HepG2 (cell line): Measurements from ENCODE around the gene MYO1B. TPM values are rescaled to one million over a fixed set of nuclear protein-coding genes. Genes with fewer than 3 reads are reported as not detected.

ENCODE experiments used
- ATAC-seq: fragments of 200-7000 bp; cut with Tn5 transposase; 3 replicates; pipeline ENCODE4 v1.9.1; 2020; ENCODE audit warnings: mild to moderate bottlenecking, moderate library complexity
- BruUV-seq: library from RNA; stranded (reverse); fragments of 400-500 nt; replicated peaks from 2 replicates; lab custom pipeline; 2021; lab: Mats Ljungman, UMichigan
- CTCF ChIA-PET: fragments of 300-600 bp; formaldehyde crosslinking; extraction: SDS; loops from one replicate; lab custom pipeline; 2021; ENCODE audit warnings: low total read pairs, inconsistent platforms, low intra/inter-chr PET ratio; lab: Yijun Ruan, JAX
- POLR2A ChIA-PET: fragments of 350-600 bp; sonication (Branson Sonifier 250); formaldehyde crosslinking; loops from one replicate; lab custom pipeline; 2020; ENCODE audit warnings: antibody characterized with exemption, inconsistent platforms; lab: Yijun Ruan, JAX
- DNase-seq: peaks from one replicate; pipeline ENCODE4 v3.0.0-alpha.2; 2015; ENCODE audit warnings: low spot score
- FAIRE-seq: peaks from 3 replicates; lab custom pipeline; 2011; peaks lifted over from hg19 to GRCh38; lab: Jason Lieb, UNC
- H2AFZ ChIP-seq: one replicate; pipeline ENCODE4 v1.6.1; 2011; ENCODE audit warnings: low read length, inconsistent platforms
- H3K27ac ChIP-seq: fragments of 300-600 bp; 3 replicates; pipeline ENCODE4 v1.8.0; 2011; ENCODE audit warnings: mixed run types, mild to moderate bottlenecking, mixed read lengths, low read length, inconsistent platforms; ENCODE audit not compliant: insufficient read depth; ENCODE audit errors: extremely low read length
- H3K27me3 ChIP-seq, 2 experiments: fragments of 200-600 bp in 1 of 2; 2 replicates in 1 of 2; 3 replicates in 1 of 2; pipeline versions ENCODE4 v1.6.0 to v1.8.0; 2011; ENCODE audit warnings: low read length in 2 of 2, mild to moderate bottlenecking in 2 of 2, moderate library complexity in 2 of 2, inconsistent platforms in 1 of 2; ENCODE audit not compliant: insufficient read depth in 2 of 2, control insufficient read depth in 1 of 2
- H3K36me3 ChIP-seq, 2 experiments: fragments of 200-600 bp in 1 of 2; replicated peaks in 1 of 2; 2 replicates in 1 of 2; 3 replicates in 1 of 2; pipeline versions ENCODE4 v1.5.1 to v1.8.0; 2011; ENCODE audit warnings: low read length in 2 of 2, inconsistent platforms in 1 of 2; ENCODE audit not compliant: insufficient read depth in 2 of 2, control insufficient read depth in 1 of 2
- H3K4me1 ChIP-seq: 2 replicates; pipeline ENCODE4 v1.5.1; 2012; ENCODE audit warnings: low read length, inconsistent platforms; ENCODE audit not compliant: insufficient read depth
- H3K4me2 ChIP-seq: 2 replicates; pipeline ENCODE4 v1.6.0; 2011; ENCODE audit warnings: low read depth, low read length, inconsistent platforms
- H3K4me3 ChIP-seq, 3 experiments: fragments of 200-600 bp in 1 of 3; sonication (generic), shearing (Covaris generic) in 1 of 3; replicated peaks in 1 of 3; 2 replicates each; pipeline ENCODE4 v1.5.1; 2011 to 2016; ENCODE audit warnings: low read length in 3 of 3, inconsistent platforms in 2 of 3, low read depth in 2 of 3, mild to moderate bottlenecking in 2 of 3, control low read depth in 1 of 3, mixed read lengths in 1 of 3; ENCODE audit not compliant: insufficient read depth in 1 of 3
- H3K79me2 ChIP-seq: one replicate; pipeline ENCODE4 v1.6.1; 2011; ENCODE audit warnings: low read length, inconsistent platforms; ENCODE audit not compliant: insufficient read depth
- H3K9ac ChIP-seq: 2 replicates; pipeline ENCODE4 v1.6.0; 2011; ENCODE audit warnings: mild to moderate bottlenecking, low read depth, low read length, inconsistent platforms; ENCODE audit not compliant: insufficient read depth
- H3K9me3 ChIP-seq: 2 replicates; pipeline ENCODE4 v1.5.1; 2012; ENCODE audit warnings: mild to moderate bottlenecking, low read length
- H4K20me1 ChIP-seq: 2 replicates; pipeline ENCODE4 v1.6.0; 2011; ENCODE audit warnings: inconsistent platforms, mild to moderate bottlenecking, low read length, moderate library complexity; ENCODE audit not compliant: insufficient read depth
- KLF11 ChIP-seq: IDR thresholded peaks from 2 replicates; pipeline ENCODE4 v1.6.1; 2016; ENCODE audit warnings: missing compliant biosample characterization
- ZC3H13 ChIP-seq: sonication (generic); formaldehyde crosslinking; IDR thresholded peaks from 2 replicates; pipeline ENCODE4 v1.8.1; 2023; ENCODE audit warnings: mild to moderate bottlenecking, missing genetic modification reagents, moderate library complexity
- WGBS: methylation state at CpG from one replicate; pipeline ENCODE4 v1.1.6; 2017; ENCODE audit warnings: low lambda C conversion rate; 5-methylcytosine and 5-hydroxymethylcytosine counted together
- in situ Hi-C: cut with HindIII; loops from 2 replicates; pipeline ENCODE4 v1.10.0; 2017; ENCODE audit warnings: low pct_unique_long_range_greater_than_20kb; ENCODE audit not compliant: extremely low pct_ligation_motif_present
- intact Hi-C: fragments of 100-400 bp; cut with micrococcal nuclease; formaldehyde crosslinking; loops from one replicate; pipeline ENCODE4 v1.10.0; 2022; ENCODE audit not compliant: unreplicated experiment
- polyA plus RNA-seq, 8 experiments: library from polyadenylated mRNA; depleted of rRNA in 3 of 8; stranded (reverse) in 7 of 8; unstranded in 1 of 8; fragments of >200 nt; fragmentation: Illumina TruSeq in 4 of 8; extraction: Trizol in 4 of 8; gene quantifications; 2 replicates each; pipeline versions ENCODE4 v1.2.1 to v1.2.3, GENCODE V29; 2011 to 2016; ENCODE audit warnings: low read depth in 4 of 8, missing spikeins in 1 of 8, mixed read lengths in 1 of 8; ENCODE audit not compliant: insufficient read depth in 1 of 8
- total RNA-seq, 5 experiments: library from RNA; depleted of rRNA; stranded (reverse); fragments of >200 nt; fragmentation: Illumina TruSeq; extraction: Trizol; gene quantifications; 2 replicates each; pipeline ENCODE4 v1.2.3, GENCODE V29; 2016; ENCODE audit warnings: low read depth in 1 of 5

MYO1B gene
- total and polyA plus RNA-seq, 2 of the 13 experiments (the other 11 are each of a cell fraction or from before 2014, with no cell fraction given): 36.9 to 89.8 TPM

DNA sequence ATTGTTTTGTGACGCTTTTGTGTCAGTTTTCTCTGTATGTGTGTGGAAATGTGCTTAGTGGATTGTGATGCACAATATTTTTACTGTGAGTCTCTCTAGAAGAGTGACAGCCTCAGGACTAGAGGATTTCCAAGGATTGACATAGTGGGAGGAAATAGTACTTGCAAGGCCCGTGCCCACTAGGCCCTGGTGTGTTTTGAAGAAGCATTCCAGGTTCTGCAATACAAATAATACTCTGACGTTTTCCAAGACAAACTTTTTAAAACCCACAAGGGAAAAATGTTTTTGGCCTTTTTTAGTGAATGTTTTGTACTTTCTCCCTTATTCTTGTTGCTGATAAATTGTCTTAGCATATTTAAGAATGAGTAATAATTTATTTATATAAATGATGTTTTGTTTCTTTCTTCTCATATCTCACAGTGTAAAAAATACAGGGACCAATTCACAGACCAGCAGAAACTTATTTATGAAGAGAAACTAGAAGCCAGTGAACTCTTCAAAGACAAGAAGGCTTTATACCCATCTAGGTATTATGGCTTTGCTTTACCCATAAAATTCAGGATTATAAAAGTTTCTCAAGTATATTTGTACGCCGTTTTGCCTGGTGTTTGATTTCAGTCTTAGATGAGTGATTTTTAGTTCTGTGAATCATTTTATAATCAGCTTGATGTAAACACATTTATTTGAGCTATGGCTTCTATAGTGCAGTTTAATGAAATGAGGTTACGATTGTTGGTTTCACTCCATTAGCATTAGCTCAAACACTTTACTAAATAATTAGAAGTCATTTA is 165.6 kb downstream of the MYO1B start:
- Histone ChIP-seq H3K4me2 (no peak overlapping the region), H3K27ac (no peak overlapping the region)
- CTCF ChIA-PET: no interaction called here
- no peak for TF ChIP-seq KLF11 (CRISPR knock-in tag)
- TF ChIP-seq, all 625 proteins: peak for 0
- Histone ChIP-seq H3K9ac (no peak overlapping the region), H2AFZ (no peak overlapping the region), H3K9me3 (no peaks in the 10 kb centered on the region), H3K4me1 (no peaks in the 10 kb centered on the region), H3K79me2 (no peaks in the 10 kb centered on the region), H3K36me3 (peaks cover 29 to 69% of the 10 kb centered on the region in 2 experiments), H3K27me3 (no peaks in the 10 kb centered on the region), H4K20me1 (no peaks in the 10 kb centered on the region), H3K4me3 (no peak overlapping the region)
- intact Hi-C loops (no loop called here), in situ Hi-C loops (no loop called here)
- WGBS: 91% methylated on average over 6 of the region's 6 CpGs
- BruUV-seq: no TSS peak
- DNase-seq (no peak), ATAC-seq (no peak), FAIRE-seq (no peak)
- POLR2A ChIA-PET: no interaction called here

DNA sequence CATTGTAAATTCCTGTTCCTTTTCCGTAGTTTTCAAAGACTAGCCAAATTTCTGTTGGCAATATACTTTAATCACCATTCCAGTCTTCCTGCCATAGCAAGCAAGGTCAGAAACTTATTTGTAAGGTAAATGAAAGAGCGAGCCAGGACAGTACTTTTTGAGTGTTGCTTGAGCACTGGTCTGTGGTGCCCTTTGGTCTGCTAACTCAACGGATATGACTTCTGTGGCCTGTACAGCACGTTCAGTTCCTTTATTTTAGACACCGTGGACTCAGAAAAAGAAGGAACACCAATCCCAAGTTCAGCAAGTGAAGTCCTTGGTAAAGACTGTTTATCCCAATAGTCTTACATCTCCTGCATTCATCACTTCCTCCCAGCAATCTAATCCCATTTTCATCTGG is 166.3 kb downstream of the MYO1B start:
- Histone ChIP-seq H4K20me1 (no peaks in the 10 kb centered on the region), H3K79me2 (no peaks in the 10 kb centered on the region), H3K9me3 (no peaks in the 10 kb centered on the region), H3K27ac (no peak overlapping the region), H3K9ac (no peak overlapping the region), H3K4me1 (no peaks in the 10 kb centered on the region), H3K4me2 (no peak overlapping the region), H2AFZ (no peak overlapping the region), H3K4me3 (no peak overlapping the region), H3K36me3 (peaks cover 34 to 72% of the 10 kb centered on the region in 2 experiments), H3K27me3 (no peaks in the 10 kb centered on the region)
- ATAC-seq (no peak), DNase-seq (no peak), FAIRE-seq (no peak)
- 77% methylated on average over 5 of the region's 5 CpGs for WGBS
- in situ Hi-C loops (no loop called here), intact Hi-C loops (no loop called here)
- no TSS peak for BruUV-seq
- TF ChIP-seq ZC3H13 (CRISPR knock-in tag): no peak
- ChIA-PET CTCF (no interaction called here), POLR2A (no interaction called here)
